GM21723 (cell line): Measurements from ENCODE around the gene NTM.

Experiments used
- ATAC-seq: cut with Tn5 transposase; IDR thresholded peaks from one replicate; pipeline ENCODE4 v1.9.1; 2021; ENCODE audit warnings: mild to moderate bottlenecking, moderate library complexity; ENCODE audit not compliant: unreplicated experiment

Gene NTM

GRCh38 chr11:132211479-132211878 is 841.1 kb downstream of the NTM start:
- no peak for ATAC-seq

- ATAC-seq: no peak
Observed at GRCh38 chr11:132217856-132218255, 847.4 kb downstream of the NTM start.

- ATAC-seq: no peak
Observed at GRCh38 chr11:132220474-132220873, 850.1 kb downstream of the NTM start.

DNA sequence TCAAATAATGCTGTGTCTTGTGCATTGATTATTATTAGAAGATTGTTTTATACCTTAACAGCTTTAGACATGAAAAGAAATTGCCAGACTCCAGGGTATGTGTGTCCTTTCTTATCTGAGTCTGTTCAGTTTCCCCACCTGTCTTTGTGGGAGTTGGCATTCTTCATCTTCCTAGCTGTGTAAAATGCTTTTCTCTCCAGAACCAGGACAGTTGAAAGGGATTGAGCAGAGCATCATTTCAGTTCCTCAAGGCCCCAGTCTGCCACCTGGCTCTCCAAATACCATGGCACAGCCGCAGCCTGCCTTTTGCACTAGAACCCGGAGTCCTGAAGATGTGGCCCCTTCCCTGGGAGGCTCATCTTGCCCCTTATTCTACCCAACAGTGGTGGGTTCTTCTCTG is 851.9 kb downstream of the NTM start:
- no peak for ATAC-seq

- ATAC-seq: no peak
Observed at GRCh38 chr11:132226522-132226921, 856.1 kb downstream of the NTM start.

- ATAC-seq: no peak
Observed at GRCh38 chr11:132228746-132229325, 858.4 kb downstream of the NTM start.

DNA sequence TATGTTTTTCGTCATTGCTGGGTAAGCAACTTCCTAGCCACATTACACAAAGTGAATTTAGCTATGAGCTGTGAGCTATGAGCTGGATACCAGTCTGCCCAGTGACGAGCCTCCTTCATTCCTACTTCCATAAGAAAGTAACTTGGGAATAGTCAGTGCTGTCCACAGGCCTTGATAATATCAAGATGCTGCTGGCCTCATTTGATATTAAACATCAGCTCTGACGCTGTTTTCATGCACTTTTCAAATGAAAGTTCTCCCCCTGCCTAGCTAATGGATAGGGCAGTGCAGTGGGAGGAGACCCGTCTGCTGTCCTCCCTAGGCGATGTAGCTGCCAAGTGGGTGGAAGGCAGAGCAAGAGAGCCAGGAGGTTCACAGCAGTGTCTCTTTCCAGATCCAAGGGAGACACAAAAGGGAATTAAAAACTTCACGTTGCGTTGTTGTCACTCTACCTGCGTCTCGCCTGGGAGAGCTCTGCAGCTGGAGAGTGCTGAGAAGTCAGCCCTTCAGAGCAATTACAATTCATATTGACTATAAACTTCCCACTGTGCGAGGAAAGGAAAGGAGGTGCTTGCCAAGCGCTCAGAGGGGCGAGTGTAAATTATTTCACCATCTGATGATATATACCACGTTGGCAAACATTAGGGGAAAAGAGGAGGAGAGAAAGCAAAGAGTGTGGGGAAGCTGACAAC is 861.4 kb downstream of the NTM start:
- ATAC-seq: no peak

DNA sequence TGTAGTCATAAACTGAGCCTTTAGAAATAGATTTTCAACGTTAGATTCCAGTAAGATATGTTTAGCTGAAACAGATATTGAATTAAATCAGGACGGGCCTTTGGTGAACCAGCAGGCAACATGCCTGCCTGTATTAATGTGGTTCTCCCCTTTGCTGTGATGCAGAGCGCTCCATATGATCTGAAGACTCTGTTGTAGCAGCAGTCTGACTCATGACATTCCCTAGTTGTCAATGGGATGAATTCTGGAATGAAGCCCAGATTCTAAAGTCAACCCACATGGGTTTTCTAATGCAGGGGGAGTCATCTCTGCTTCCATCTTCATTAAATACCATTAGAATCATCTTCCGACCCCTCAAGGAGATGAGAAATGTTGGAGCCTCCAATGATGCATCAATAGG is 864.5 kb downstream of the NTM start:
- ATAC-seq: no peak

- ATAC-seq: no peak
Observed at GRCh38 chr11:132237781-132238180, 867.4 kb downstream of the NTM start.

- no peak for ATAC-seq
Observed at GRCh38 chr11:132238331-132238866, 868.0 kb downstream of the NTM start.

DNA sequence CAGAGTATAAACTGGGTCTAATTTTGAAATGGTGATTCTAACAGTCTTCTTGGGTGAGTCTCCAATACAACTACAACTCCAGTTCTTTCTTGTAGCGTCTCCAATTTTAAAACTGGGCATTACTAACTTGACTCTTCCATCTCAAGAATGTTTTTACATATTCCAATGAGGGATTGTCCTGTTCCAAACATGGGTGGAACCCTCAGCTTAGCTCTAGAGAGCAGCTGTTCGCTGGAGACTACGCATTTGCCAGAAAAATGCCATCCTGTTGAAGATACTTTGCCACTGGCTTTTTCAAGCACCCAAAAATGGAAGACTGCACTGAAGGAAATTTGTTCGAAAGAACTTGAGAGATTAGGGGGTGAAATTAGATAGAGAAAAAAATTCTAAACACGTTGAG is 870.0 kb downstream of the NTM start:
- no peak for ATAC-seq

DNA sequence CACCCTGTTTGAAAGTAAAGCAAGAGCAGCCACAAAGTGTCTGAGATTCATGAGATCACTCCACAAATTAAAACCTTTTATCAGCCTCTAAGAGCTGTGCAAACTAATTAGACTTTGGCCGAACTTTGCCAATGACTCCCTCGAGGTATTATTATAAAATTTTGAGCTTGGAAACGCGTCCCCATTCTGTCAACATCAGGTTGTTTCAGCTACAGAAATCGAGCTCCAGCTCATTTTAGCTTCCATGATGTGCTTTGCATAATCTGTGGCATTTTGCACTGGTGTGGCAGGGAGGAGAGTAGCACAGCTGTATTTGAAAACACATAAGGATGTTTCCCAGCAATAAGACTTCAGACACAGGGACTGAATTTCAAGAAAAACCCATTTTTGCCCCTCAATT is 872.2 kb downstream of the NTM start:
- ATAC-seq: no peak

DNA sequence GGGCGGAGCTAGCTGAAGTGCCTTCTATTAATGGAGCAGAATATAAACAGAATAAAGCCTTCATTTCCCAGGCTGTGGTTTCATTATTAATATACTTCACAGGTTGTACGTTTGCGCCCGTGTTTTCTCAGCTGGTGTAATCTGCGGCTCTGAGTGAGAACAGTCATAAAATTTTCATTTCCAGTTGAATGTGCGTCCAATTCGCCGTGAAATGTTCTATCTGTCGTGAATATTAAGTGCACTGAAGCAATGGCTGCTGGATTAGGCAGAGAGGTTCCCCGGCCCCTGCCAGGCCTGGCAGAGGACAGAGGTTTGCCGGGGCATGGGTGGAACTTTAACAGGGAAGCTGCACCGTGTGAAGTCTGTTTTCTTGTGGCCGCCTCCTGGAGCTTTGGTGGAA is 874.4 kb downstream of the NTM start:
- ATAC-seq: no peak

DNA sequence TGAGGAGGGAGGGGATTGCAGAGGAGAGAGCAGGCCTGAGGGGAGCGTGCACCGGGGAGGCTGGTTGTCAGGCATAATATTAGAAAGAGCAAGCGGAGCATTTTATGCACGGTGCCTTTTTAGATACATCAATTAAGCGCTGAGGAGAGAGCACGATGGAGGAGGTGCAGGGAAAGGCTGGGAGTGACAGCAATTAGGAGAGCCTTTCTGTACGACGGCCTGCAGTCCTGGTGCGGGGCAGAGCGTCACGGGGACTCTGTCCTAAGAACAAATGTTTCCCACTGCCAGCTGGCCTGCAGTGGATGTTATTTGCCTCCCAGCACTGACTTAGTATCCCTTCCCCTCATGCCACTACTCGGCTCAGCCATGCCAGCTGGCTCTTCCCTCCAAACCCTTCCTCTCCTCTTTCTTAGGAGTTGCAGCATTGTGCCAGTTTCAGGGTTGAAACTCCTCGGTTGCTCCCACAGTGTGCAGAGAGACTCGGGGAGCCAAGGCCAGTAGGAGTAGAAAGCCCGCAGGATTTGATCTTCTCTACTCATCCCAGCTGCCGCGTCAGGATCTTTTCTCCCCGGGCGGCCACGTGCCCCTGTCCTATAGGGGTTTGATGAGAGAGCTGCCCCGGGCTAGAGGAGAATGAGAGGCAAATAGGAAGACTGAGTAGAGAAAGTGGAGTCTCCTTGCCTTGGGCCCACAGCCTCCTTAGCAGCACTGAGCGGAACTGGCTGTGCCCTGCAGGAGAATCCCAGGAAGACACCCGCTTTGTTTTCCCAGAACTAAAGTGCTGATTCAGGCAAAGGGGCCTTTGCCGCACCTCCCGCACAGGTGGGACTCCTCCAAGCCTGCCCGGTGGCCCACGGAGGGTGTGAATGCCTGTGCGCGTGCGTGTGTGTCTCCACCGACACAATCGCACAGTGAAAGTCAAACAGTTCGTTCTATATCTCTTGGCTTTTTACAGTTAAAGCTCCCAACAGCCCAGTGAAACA is 875.3 kb downstream of the NTM start:
- ATAC-seq: no peak

DNA sequence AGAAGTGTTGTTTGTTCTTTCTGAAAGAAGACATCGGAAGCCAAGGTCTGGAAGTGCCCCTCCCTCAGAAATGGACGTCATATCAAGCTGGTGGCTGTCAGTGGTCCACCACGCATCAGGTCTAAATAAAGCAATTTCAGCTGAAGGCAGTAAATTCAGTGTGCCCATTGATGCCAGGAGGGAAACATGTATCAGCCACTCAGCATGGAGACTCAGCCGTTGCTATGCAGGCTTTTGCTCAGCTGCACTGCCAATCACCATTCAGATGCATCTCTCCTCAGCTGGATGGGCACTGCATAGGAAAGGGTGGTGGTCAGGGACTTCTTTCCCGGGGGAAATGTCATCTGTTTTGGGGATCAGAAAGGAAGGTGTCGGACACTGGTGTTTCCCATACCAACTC is 878.2 kb downstream of the NTM start:
- no peak for ATAC-seq

DNA sequence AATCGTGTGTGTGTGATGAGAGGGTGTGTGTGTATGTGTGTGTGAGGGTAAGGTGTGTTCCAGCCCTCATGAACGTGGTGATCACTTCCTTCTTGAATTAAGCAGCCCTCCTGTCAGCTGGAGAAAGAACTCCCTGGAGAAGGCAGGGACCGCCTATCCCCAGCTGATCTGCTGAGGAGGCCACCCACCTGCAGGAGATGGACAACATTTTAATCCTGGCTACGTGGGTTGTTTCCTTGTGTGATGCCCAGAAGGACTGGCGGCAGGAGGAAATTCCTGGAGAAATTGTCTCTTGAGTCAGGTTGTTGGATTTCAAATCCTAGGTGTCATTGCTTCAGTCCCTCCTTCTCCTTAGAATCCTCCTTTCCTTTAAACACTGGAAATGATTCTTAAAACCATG is 878.8 kb downstream of the NTM start:
- no peak for ATAC-seq

- no peak for ATAC-seq
Observed at GRCh38 chr11:132251061-132251460, 880.6 kb downstream of the NTM start.

GRCh38 chr11:132253469-132254264 is 883.3 kb downstream of the NTM start:
- ATAC-seq: no peak

- no peak for ATAC-seq
Observed at GRCh38 chr11:132254906-132255305, 884.5 kb downstream of the NTM start.

DNA sequence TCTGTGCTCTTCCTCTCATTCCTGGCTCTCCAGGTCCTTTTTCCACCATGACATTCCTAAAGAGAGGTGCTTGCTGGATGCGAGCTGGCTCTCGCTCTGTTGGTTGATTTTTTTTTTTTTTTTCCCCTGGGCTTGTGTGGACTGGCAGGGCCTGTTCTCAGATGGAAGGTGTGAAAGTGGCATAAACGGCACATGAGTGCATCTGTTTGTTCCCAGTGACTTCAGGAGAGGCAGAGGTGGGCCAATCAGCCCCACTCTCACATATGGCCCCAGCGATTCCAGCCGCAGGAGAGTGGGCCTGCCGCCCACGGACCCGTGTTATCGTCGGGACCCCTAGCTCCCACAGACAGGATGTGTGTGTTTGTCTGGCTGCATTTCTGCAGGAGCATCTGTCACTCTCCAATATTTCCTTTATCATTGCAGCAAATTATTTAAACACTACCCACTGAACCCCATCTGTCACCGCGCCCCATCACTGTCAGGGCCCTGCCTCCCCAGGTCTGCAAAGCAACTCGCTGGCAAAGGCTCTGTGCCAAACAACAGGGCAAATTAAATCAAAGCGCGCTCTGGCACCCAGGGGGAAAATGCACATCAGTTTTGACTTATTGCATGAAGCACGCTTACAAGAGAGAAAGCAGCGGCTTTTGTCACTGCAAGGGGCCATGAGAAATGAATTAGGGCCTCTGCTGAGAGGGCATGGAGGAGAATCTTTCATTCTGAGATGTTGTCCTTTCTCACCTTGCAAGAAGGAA is 886.3 kb downstream of the NTM start:
- ATAC-seq: no peak
